ENCODE data around the gene NRXN3. TPM values are rescaled to one million over a fixed set of nuclear protein-coding genes. Genes with fewer than 3 reads are reported as not detected.

The NRXN3 gene
- polyA plus RNA-seq, 1 donor from 2014 or later: 110 TPM

DNA sequence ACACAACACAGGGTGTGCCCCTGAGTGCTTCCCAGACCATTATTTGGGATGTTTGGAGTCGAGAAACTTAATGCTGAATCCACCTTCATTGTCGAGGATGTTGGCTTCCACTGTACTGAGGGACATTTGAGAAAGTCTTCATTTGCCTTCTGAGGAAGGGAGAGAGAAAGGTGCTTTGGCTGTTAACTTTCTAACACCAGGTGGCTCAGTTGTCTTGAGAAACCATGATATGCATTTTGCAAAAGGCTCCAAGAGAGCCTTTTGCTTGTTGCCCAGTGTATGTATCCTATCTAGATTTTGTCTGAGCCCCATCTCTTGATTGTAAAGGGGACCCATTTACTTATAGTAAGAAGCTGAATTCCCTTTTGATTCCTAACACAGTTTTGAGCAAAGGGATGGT is 28.6 kb upstream of the NRXN3 start:
- Histone ChIP-seq H3K4me3 (ENCODE audit: low read length) (no peak overlapping the region), H3K27ac (ENCODE audit: low read length) (no peak overlapping the region), H2AFZ (ENCODE audit: low read depth, low read length) (no peak overlapping the region), H3K9me3 (ENCODE audit: low read length) (no peaks in the 10 kb centered on the region), H3K79me2 (replicated peaks; ENCODE audit: insufficient read depth, low read length) (no peaks in the 10 kb centered on the region), H3K36me3 (ENCODE audit: insufficient read depth, low read length) (no peaks in the 10 kb centered on the region), H3K27me3 (ENCODE audit: insufficient read depth, low read depth, low read length) (no peaks in the 10 kb centered on the region), H3F3A (ENCODE audit: insufficient read depth, low read length, poor library complexity, severe bottlenecking) (no peaks in the 10 kb centered on the region), H4K20me1 (ENCODE audit: insufficient read depth) (no peaks in the 10 kb centered on the region), H3K9ac (ENCODE audit: low read length) (no peak overlapping the region), H3K4me2 (ENCODE audit: low read length) (no peak overlapping the region), H3K9me2 (ENCODE audit: insufficient read depth, low read length) (no peaks in the 10 kb centered on the region)
- no peak for TF ChIP-seq EP300 (conservative IDR thresholded peaks at IDR 0.05; ENCODE audit: poor library complexity, severe bottlenecking)
- TF ChIP-seq, protein P1, sequence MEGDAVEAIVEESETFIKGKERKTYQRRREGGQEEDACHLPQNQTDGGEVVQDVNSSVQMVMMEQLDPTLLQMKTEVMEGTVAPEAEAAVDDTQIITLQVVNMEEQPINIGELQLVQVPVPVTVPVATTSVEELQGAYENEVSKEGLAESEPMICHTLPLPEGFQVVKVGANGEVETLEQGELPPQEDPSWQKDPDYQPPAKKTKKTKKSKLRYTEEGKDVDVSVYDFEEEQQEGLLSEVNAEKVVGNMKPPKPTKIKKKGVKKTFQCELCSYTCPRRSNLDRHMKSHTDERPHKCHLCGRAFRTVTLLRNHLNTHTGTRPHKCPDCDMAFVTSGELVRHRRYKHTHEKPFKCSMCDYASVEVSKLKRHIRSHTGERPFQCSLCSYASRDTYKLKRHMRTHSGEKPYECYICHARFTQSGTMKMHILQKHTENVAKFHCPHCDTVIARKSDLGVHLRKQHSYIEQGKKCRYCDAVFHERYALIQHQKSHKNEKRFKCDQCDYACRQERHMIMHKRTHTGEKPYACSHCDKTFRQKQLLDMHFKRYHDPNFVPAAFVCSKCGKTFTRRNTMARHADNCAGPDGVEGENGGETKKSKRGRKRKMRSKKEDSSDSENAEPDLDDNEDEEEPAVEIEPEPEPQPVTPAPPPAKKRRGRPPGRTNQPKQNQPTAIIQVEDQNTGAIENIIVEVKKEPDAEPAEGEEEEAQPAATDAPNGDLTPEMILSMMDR (IDR thresholded peaks at IDR 0.05; ENCODE audit: poor library complexity, severe bottlenecking): peak; percentile 65
- TF ChIP-seq RAD21 (conservative IDR thresholded peaks at IDR 0.05): peak; percentile 75
- TF ChIP-seq SMC3 (conservative IDR thresholded peaks at IDR 0.05; ENCODE audit: poor library complexity): peak; percentile 83
- no peak for TF ChIP-seq POLR2AphosphoS5 (IDR thresholded peaks at IDR 0.05)

GRCh38 chr14:78142998-78143397 is 27.2 kb upstream of the NRXN3 start:
- Histone ChIP-seq H3K4me2 (ENCODE audit: low read length) (no peak overlapping the region), H2AFZ (ENCODE audit: low read depth, low read length) (no peak overlapping the region), H3K79me2 (replicated peaks; ENCODE audit: insufficient read depth, low read length) (no peaks in the 10 kb centered on the region), H4K20me1 (ENCODE audit: insufficient read depth) (no peaks in the 10 kb centered on the region), H3K27ac (ENCODE audit: low read length) (no peak overlapping the region), H3K36me3 (ENCODE audit: insufficient read depth, low read length) (no peaks in the 10 kb centered on the region), H3K9ac (ENCODE audit: low read length) (no peak overlapping the region), H3F3A (ENCODE audit: insufficient read depth, low read length, poor library complexity, severe bottlenecking) (no peaks in the 10 kb centered on the region), H3K4me3 (ENCODE audit: low read length) (no peak overlapping the region), H3K27me3 (ENCODE audit: insufficient read depth, low read depth, low read length) (no peaks in the 10 kb centered on the region), H3K9me2 (ENCODE audit: insufficient read depth, low read length) (no peaks in the 10 kb centered on the region), H3K9me3 (ENCODE audit: low read length) (no peaks in the 10 kb centered on the region)
- TF ChIP-seq EP300 (conservative IDR thresholded peaks at IDR 0.05; ENCODE audit: poor library complexity, severe bottlenecking): no peak
- TF ChIP-seq, protein P2, sequence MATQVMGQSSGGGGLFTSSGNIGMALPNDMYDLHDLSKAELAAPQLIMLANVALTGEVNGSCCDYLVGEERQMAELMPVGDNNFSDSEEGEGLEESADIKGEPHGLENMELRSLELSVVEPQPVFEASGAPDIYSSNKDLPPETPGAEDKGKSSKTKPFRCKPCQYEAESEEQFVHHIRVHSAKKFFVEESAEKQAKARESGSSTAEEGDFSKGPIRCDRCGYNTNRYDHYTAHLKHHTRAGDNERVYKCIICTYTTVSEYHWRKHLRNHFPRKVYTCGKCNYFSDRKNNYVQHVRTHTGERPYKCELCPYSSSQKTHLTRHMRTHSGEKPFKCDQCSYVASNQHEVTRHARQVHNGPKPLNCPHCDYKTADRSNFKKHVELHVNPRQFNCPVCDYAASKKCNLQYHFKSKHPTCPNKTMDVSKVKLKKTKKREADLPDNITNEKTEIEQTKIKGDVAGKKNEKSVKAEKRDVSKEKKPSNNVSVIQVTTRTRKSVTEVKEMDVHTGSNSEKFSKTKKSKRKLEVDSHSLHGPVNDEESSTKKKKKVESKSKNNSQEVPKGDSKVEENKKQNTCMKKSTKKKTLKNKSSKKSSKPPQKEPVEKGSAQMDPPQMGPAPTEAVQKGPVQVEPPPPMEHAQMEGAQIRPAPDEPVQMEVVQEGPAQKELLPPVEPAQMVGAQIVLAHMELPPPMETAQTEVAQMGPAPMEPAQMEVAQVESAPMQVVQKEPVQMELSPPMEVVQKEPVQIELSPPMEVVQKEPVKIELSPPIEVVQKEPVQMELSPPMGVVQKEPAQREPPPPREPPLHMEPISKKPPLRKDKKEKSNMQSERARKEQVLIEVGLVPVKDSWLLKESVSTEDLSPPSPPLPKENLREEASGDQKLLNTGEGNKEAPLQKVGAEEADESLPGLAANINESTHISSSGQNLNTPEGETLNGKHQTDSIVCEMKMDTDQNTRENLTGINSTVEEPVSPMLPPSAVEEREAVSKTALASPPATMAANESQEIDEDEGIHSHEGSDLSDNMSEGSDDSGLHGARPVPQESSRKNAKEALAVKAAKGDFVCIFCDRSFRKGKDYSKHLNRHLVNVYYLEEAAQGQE (IDR thresholded peaks at IDR 0.05; ENCODE audit: borderline replicate concordance): no peak
- no peak for TF ChIP-seq RAD21 (conservative IDR thresholded peaks at IDR 0.05)
- no peak for TF ChIP-seq TAF1 (IDR thresholded peaks at IDR 0.05; ENCODE audit: low read depth)
- TF ChIP-seq, protein P1 (IDR thresholded peaks at IDR 0.05; ENCODE audit: poor library complexity, severe bottlenecking): no peak
- no peak for TF ChIP-seq EZH2 (IDR thresholded peaks at IDR 0.05; ENCODE audit: borderline replicate concordance, insufficient read depth, low read length, poor library complexity, severe bottlenecking)
- TF ChIP-seq MXI1 (conservative IDR thresholded peaks at IDR 0.05; ENCODE audit: poor library complexity, severe bottlenecking): no peak
- TF ChIP-seq POLR2AphosphoS5 (IDR thresholded peaks at IDR 0.05): no peak
- no peak for TF ChIP-seq SMC3 (conservative IDR thresholded peaks at IDR 0.05; ENCODE audit: poor library complexity)
